Esophagus muscularis mucosa (tissue), 4 donors: ENCODE results near the gene NSD1. TPM values are rescaled to one million over a fixed set of nuclear protein-coding genes. Genes with fewer than 3 reads are reported as not detected.

Experiments
- DNase-seq: peaks from one replicate; pipeline ENCODE4 v3.0.0-alpha.2; 2017; ENCODE audit errors: extremely low spot score
- H3K27ac ChIP-seq, 4 donors: fragments of 200-600 bp; sonication (generic); replicated peaks in 1 of 4; 1 replicate in 3 of 4; 2 replicates in 1 of 4; pipeline ENCODE4 v1.5.1; 2016 to 2019; ENCODE audit warnings: mild to moderate bottlenecking in 1 of 4
- H3K27me3 ChIP-seq, 4 donors: fragments of 200-600 bp; sonication (generic); one replicate each; pipeline versions ENCODE4 v1.5.1 to v1.6.0; 2016 to 2019
- H3K36me3 ChIP-seq, 4 donors: fragments of 200-600 bp; sonication (generic); one replicate each; pipeline ENCODE4 v1.5.1; 2016 to 2019
- H3K4me1 ChIP-seq, 4 donors: fragments of 200-600 bp; sonication (generic); one replicate each; pipeline ENCODE4 v1.5.1; 2016 to 2019
- H3K4me3 ChIP-seq, 4 donors: fragments of 200-600 bp; sonication (generic); 1 replicate in 2 of 4; 2 replicates in 2 of 4; pipeline ENCODE4 v1.5.1; 2016 to 2019; ENCODE audit warnings: mild to moderate bottlenecking in 4 of 4, moderate library complexity in 1 of 4
- H3K9me3 ChIP-seq, 4 donors: fragments of 200-600 bp; sonication (generic); 1 replicate in 3 of 4; 2 replicates in 1 of 4; pipeline ENCODE4 v1.5.1; 2016 to 2019
- EP300 ChIP-seq: sonication (generic); formaldehyde crosslinking; IDR thresholded peaks from one replicate; pipeline ENCODE4 v1.6.1; 2017; ENCODE audit warnings: antibody characterized with exemption
- POLR2A ChIP-seq: fragments of 450-650 bp; IDR thresholded peaks from one replicate; pipeline ENCODE4 v1.6.1; 2017; ENCODE audit warnings: antibody characterized with exemption, moderate library complexity, mild to moderate bottlenecking, low read depth
- POLR2AphosphoS5 ChIP-seq, 2 donors: sonication (generic); formaldehyde crosslinking; IDR thresholded peaks; one replicate each; pipeline ENCODE4 v1.6.1; 2017; ENCODE audit warnings: antibody characterized with exemption in 2 of 2
- WGBS: methylation state at CpG from one replicate; pipeline ENCODE4 v1.1.5; 2018; 5-methylcytosine and 5-hydroxymethylcytosine counted together
- intact Hi-C: fragments of 100-400 bp; cut with DNase I; formaldehyde crosslinking; loops from one replicate; pipeline ENCODE4 v1.15.1; 2023
- total RNA-seq, 4 donors: library from RNA; depleted of rRNA; stranded (reverse); fragments of >200 nt; gene quantifications; one replicate each; pipeline versions ENCODE4 v1.1.0 to v1.2.1, GENCODE V29; 2016
- TF ChIP-seq, protein P1 (sequence below), 3 experiments: fragments of 200-600 bp in 2 of 3; fragments of 450-650 bp in 1 of 3; sonication (generic) in 2 of 3; IDR thresholded peaks; one replicate each; pipeline ENCODE4 v1.5.1; 2017 to 2019; ENCODE audit warnings: antibody characterized with exemption in 3 of 3, mild to moderate bottlenecking in 2 of 3, moderate library complexity in 1 of 3

NSD1 gene
- total RNA-seq, 4 donors from 2014 or later, result 35.1 to 47.9 (median 43.7) TPM

GRCh38 chr5:177209610-177210009, 76.0 kb downstream of the NSD1 start:
- Histone ChIP-seq H3K4me3 (no peak overlapping the region), H3K27me3 (no peaks in the 10 kb centered on the region), H3K27ac (no peak overlapping the region), H3K9me3 (no peaks in the 10 kb centered on the region), H3K4me1 (no peaks in the 10 kb centered on the region), H3K36me3 (peaks cover 32 to 99% (median 83%) of the 10 kb centered on the region in 4 donors)
- WGBS, result 64% methylated on average over 4 of the region's 4 CpGs
- intact Hi-C loops, result no loop called here
- TF ChIP-seq POLR2AphosphoS5 (IDR thresholded peaks at IDR 0.05) (no peak), POLR2A (no peak), EP300 (no peak)
- TF ChIP-seq, protein P1, sequence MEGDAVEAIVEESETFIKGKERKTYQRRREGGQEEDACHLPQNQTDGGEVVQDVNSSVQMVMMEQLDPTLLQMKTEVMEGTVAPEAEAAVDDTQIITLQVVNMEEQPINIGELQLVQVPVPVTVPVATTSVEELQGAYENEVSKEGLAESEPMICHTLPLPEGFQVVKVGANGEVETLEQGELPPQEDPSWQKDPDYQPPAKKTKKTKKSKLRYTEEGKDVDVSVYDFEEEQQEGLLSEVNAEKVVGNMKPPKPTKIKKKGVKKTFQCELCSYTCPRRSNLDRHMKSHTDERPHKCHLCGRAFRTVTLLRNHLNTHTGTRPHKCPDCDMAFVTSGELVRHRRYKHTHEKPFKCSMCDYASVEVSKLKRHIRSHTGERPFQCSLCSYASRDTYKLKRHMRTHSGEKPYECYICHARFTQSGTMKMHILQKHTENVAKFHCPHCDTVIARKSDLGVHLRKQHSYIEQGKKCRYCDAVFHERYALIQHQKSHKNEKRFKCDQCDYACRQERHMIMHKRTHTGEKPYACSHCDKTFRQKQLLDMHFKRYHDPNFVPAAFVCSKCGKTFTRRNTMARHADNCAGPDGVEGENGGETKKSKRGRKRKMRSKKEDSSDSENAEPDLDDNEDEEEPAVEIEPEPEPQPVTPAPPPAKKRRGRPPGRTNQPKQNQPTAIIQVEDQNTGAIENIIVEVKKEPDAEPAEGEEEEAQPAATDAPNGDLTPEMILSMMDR (IDR thresholded peaks at IDR 0.05), result no peak
- no peak for DNase-seq

DNA sequence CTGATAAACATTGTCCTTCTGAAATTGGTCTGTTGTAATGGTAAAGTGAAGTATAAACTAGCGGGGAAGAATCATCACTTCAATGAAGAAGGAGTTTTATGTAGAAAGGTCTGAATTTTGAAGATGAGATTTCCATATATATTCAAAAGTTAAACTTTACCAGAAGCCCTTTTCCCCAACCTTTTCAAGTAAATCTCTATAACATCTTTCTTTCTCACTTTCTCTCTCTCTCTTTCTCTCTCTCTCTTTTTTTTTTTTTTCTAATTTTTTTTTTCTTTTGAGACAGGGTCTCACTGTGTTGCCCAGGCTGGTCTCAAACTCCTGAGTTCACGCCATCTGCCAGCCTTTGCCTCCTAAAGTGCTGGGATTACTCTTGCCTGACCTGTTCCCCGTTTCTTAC, 78.7 kb downstream of the NSD1 start:
- no peak for TF ChIP-seq EP300
- TF ChIP-seq POLR2AphosphoS5 (IDR thresholded peaks at IDR 0.05), result no peak
- no peak for TF ChIP-seq POLR2A
- TF ChIP-seq, protein P1 (IDR thresholded peaks at IDR 0.05), result no peak
- no peak for DNase-seq
- WGBS, result 60% methylated on average over 3 of the region's 3 CpGs
- Histone ChIP-seq H3K4me1 (no peaks in the 10 kb centered on the region), H3K4me3 (no peak overlapping the region), H3K9me3 (no peaks in the 10 kb centered on the region), H3K27ac (no peak overlapping the region), H3K27me3 (no peaks in the 10 kb centered on the region), H3K36me3 (peaks cover 36 to 86% (median 69%) of the 10 kb centered on the region in 4 donors)
- intact Hi-C loops, result no loop called here

- no peak for DNase-seq
- H3K9me3 ChIP-seq, result no peaks in the 10 kb centered on the region
- TF ChIP-seq EP300 (no peak), POLR2AphosphoS5 (IDR thresholded peaks at IDR 0.05) (no peak), POLR2A (no peak)
- TF ChIP-seq, protein P1 (IDR thresholded peaks at IDR 0.05), result no peak
- no peak overlapping the region for H3K27ac ChIP-seq
- H3K4me3 ChIP-seq, result no peak overlapping the region
- H3K36me3 ChIP-seq, result peaks cover 0 to 26% (median 6%) of the 10 kb centered on the region in 4 donors
- WGBS, result 79% methylated on average over 8 of the region's 8 CpGs
- intact Hi-C loops, result no loop called here
- H3K27me3 ChIP-seq, result no peaks in the 10 kb centered on the region
- H3K4me1 ChIP-seq, result peaks cover 0 to 11% (median 2%) of the 10 kb centered on the region in 4 donors
Measured at GRCh38 chr5:177220576-177220975, 87.0 kb downstream of the NSD1 start.

- Histone ChIP-seq H3K9me3 (no peaks in the 10 kb centered on the region), H3K36me3 (peaks cover 0 to 26% (median 6%) of the 10 kb centered on the region in 4 donors), H3K27ac (no peak overlapping the region), H3K27me3 (no peaks in the 10 kb centered on the region), H3K4me1 (peaks cover 0 to 11% (median 2%) of the 10 kb centered on the region in 4 donors), H3K4me3 (no peak overlapping the region)
- intact Hi-C loops, result no loop called here
- 100% methylated on average over 4 of the region's 4 CpGs for WGBS
- no peak for TF ChIP-seq POLR2AphosphoS5 (IDR thresholded peaks at IDR 0.05)
- no peak for TF ChIP-seq POLR2A
- TF ChIP-seq EP300, result no peak
- TF ChIP-seq, protein P1 (IDR thresholded peaks at IDR 0.05), result no peak
- no peak for DNase-seq
Measured at GRCh38 chr5:177222269-177222668, 88.7 kb downstream of the NSD1 start.

- TF ChIP-seq, protein P1 (IDR thresholded peaks at IDR 0.05), result no peak
- no peak for TF ChIP-seq POLR2AphosphoS5 (IDR thresholded peaks at IDR 0.05)
- no peak for TF ChIP-seq POLR2A
- TF ChIP-seq EP300, result no peak
- Histone ChIP-seq H3K4me3 (no peak overlapping the region), H3K4me1 (peaks cover 0 to 5% (median 1%) of the 10 kb centered on the region in 4 donors), H3K9me3 (no peaks in the 10 kb centered on the region), H3K27ac (no peak overlapping the region), H3K27me3 (no peaks in the 10 kb centered on the region), H3K36me3 (peaks cover 0 to 22% (median 6%) of the 10 kb centered on the region in 4 donors)
- intact Hi-C loops, result no loop called here
- whole genome bisulfite sequencing, result 68% methylated on average over 4 of the region's 4 CpGs
- no peak for DNase-seq
Measured at GRCh38 chr5:177225798-177226197, 92.2 kb downstream of the NSD1 start.
